Stimulated activated CD8-positive, alpha-beta memory T cell treated with anti-CD3 and anti-CD28 coated beads, Interleukin-4, amount 100 ng/mL, for 4 hours (primary cell): ENCODE measurements around the gene TNFRSF4.
"Not testable (repeated sequence)": the region's sequence is repeated elsewhere in the genome, so short reads cannot be mapped to it uniquely, and the experiment has no call there.

Source experiments
- DNase-seq, 2 donors: peaks; one replicate each; pipeline ENCODE4 v3.0.0-alpha.2; 2020; ENCODE audit warnings: low read depth in 2 of 2, low spot score in 1 of 2

The TNFRSF4 gene

DNA sequence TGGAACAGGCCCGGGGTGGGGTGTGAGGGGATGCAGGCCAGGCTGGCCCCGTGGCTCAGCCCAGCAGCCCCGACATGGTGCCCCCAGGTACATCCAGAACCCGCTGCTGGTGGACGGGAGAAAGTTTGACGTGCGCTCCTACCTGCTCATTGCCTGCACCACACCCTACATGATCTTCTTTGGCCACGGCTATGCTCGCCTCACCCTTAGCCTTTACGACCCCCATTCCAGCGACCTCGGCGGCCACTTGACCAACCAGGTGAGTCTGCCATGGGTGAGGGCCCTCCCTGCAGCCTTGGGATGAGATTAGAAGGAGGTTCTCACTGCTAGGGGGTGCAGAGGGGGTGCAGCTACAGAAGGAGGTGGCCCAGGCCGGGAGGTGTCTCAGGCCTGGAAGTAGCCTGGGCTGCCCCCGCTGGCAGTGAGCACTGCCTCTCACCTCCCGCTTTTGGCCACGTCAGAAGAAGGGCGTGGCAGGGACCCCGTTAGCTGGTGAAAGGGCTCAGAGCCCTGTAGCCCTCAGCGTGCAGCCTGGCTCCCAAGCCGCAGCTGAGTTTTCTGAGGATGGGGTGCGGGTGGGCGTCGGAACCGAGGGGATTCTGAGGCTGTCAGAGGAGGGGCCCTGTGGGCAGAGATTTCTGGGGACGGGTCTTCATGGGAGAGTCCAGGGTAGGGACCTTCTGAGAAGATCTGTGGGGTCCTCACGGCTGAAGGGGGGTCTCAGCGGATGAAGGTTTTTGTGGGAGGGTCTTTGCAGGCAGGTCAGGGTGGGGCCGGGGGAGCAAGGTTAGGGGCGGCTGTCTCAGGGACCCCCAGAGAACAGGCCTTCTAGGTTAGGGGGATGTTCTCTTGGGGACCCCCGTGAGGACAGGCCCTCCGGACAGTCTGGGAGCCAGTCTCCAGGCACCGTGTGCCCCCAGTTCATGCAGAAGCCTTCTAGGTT is 29.8 kb downstream of the TNFRSF4 start:
- DNase-seq, result no peak

DNA sequence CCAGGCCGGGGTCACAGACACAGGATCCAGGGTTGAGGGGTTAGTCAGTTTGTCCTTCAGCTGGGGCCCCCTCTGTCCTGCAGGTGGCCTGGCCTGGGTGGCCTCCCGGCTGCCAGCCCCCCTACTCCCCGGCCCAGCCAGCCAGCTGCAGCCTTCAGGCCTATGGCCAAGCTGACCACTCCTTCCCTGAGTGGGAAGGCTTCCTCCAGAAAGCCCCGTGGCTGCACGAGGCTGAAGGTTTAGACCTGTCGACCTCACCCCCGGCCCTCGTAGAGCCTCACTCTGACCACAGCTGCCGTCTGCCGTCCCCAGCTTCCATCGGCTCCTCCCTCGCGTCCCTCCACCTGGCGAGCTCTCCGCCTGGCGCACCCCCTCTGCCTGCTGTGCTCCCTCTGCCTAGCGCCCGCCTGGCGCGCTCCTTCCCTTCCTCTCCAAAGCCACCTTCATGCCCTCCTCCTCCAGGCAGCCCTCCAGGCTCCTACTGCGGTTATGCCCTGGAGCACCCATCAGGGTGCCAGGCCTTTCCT is 30.7 kb downstream of the TNFRSF4 start:
- DNase-seq, result no peak

DNA sequence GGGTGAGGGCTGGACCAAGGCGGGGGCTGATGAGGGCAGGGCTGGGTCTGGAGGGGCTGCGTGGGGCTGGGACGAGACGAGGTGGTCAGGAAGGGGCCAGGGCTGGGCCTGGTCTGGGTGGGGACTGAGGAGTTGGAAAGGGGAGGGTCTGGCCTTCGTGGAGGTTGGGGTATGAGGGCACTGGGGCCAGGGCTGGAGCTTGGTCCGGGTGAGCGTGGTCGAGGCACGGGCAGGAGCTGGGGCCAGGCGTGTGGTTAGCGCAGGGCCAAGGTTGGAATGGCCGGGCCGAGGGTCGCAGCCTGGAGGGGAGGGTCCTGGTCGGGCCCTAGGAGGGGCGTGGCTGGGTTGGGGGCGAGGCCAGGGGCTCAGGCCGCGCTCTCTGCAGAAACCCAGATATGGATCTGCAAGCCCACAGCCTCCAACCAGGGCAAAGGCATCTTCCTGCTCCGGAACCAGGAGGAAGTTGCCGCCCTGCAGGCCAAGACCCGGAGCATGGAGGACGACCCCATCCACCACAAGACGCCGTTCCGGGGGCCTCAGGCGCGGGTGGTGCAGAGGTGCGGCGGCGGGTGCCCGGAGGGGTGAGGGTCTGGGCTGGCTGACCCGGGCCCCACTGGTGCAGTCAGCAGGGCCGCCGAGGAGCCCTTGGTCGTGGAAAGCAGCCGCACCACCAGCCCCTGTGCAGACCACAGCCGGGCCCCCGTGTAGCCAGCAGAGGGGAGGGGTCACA is 31.3 kb downstream of the TNFRSF4 start:
- no peak for DNase-seq

DNA sequence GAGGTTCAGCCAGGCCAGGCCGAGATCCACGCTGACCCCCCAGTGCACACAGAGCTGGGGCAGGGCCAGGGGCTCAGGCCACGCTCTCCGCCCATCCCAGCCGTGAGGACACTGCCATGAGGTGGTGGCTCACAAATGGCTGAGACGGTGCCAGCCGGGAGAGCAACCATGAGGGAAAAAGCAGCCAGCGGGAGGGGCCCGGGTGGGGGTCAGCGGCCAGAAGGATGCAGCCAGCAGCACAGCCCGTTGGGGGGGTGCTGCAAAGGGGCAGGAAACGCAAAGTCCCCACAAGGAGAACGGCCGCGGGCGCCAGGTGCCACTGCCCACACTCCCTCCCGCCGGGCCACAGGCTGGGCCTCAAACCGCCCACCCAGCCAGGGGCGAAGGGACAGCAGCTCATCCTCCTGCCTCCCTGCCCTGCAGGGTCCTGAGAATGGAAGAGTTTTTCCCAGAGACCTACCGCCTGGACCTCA is 32.0 kb downstream of the TNFRSF4 start:
- DNase-seq, result no peak

DNA sequence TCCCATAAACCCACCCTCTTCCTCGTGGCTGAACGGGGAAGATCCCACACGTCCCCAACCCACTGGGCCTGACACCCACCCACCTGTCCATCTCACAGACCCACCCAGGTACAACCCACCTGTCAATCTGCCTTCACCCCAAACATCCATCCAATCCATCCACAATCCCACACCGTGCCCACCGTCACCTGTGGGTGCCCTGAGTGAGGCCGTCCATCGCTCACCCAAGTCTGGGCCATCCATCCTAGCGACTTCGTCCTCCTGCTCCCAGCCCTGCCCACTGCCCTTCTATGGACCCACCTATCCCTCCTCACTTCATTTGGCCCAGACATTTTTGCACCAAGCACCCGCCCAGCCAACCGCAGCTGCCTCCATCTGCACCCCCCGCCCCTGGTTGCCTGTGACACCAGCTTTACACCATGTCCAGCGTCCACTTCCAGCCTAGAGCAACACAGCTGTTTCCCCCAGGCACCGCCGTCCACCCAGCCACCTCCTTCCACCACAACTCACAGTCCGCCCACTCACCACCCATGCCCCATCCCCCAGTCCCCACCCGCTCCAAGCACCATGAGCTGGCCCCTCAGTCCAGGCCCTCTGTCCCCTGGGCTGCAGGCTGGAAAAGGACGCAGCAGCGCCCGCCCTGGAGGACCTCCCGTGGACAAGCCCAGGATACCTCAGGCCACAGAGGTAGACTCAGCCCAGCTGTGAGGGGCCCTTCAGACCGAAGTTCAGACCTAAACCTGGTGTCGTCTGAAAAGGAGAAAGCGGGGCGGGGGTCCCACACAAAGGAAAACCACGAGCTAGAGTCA is 32.6 kb downstream of the TNFRSF4 start:
- DNase-seq, result no peak

DNA sequence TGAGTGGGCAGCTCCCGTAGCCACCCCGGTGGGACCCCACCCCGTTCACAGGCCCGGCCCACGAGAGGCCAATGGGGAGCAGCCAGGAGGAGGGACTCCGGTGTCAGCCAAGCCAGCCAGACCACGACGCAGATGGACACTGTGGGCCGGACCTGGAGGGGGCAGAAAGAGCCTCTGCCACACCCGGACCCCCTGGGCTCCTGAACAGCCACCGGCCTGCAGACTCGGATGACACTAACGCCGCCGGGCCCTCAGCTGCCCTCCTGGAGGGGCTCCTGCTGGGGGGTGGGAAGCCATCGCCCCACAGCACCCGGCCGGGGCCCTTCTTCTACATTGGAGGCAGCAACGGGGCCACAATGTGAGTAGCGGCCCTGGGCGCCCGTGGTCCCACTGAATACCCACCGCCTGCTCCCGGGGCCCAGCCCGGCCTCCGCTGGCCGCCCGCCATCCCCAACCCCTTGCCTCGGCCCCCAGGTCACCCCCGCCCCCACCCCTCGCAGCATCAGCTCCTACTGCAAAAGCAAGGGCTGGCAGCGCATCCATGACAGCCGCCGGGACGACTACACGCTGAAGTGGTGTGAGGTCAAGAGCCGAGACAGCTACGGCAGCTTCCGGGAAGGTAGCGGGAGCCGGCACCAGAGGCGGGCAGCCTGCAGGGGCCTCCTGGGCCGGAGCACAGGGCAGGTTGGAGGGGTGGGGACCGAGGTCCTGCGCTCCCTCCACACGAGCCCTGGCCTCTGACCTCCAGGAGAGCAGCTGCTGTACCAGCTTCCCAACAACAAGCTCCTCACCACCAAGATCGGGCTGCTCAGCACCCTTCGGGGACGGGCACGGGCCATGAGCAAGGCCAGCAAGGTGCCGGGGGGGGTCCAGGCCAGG is 33.7 kb downstream of the TNFRSF4 start:
- no peak for DNase-seq

DNA sequence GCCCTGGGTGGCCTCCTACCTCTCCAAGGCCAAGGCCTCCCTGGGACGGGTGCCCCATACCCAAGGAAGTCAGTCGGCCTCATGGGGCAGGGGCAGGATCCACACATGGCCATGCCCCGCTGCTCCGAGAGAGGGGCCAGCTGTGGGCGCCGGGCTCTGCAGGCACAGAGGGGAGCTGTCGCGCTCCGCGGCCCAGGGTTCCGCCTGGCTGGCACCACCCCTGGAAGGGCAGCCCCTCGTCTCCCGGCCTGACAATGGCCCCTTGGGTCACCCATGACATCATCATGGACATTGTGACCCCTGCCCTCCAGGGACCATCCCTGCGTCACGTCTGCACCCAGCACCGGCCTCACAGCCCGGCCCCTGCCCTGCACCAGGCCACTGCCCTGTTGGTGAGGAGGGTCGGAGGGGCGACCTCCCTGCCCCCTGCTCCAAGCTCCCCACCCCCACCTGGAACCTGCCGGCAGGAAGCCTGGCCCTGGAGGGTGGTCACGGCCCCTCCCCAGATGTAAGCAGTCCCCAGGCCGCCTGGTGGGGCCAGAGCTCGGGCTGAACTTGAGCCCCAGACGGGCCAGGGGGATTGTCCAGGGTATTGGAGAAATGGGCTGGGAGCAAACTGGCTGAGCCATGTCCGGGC is 34.5 kb downstream of the TNFRSF4 start:
- no peak for DNase-seq

DNA sequence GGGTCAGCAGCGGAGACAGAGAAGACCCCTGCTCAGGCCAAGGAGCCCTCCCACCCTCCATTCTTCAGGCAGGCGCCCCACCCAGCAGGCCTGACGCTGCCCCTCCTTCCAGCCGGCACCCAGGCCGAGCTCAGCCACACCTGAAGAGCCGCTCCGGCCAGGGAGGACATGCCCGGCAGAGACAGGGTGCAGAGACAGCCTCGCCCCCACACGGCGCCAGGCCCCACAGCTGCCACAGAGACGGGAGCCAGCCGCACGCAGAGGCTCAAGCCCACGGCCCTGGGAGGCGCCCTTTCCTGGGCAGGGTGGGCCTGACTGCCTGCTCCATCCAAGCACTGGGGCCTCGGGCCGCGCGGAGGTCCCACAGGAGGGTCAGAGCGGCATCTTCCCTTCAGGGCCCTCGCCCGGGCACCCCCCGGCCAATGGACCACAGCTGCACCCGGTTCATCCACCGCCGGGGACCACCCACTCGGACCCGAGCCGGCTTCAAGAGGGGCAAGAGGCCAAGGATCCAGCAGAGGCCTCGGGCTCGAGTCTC is 35.1 kb downstream of the TNFRSF4 start:
- DNase-seq, result no peak

DNA sequence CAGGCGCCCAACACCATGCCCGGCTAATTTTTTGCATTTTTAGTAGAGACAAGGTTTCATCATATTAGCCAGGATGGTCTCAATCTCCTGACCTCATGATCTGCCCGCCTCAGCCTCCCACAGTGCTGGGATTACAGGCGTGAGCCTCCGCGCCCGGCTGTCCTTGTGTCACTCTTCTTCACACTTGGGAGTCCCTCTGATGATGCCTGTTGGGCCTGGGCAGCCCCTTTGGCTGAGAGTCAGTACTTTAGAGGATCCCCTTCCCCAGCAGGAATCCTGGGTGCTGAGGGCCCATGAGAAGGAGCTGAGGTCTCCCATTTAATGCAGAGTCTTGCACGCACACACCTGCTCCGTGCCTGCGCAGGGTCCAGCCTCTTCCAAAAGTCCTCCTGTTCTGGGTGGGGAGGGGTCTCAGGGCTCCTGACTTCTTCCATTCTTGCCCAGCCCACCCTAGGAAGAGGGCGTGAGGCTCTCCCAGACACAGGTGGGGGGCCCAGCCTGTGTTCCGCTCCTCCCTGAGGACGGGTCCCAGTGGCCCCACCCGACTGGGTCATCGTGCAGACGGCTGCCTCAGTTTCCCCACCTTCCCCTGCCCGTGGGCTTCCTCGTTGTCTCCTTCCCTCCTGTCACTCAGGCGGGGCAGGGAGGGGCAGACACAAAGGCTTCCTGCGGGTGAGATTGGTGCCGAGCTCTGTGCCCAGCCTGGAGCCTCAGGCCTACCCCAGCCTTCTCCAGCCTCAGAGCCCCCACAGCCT is 36.3 kb downstream of the TNFRSF4 start:
- no peak for DNase-seq

DNA sequence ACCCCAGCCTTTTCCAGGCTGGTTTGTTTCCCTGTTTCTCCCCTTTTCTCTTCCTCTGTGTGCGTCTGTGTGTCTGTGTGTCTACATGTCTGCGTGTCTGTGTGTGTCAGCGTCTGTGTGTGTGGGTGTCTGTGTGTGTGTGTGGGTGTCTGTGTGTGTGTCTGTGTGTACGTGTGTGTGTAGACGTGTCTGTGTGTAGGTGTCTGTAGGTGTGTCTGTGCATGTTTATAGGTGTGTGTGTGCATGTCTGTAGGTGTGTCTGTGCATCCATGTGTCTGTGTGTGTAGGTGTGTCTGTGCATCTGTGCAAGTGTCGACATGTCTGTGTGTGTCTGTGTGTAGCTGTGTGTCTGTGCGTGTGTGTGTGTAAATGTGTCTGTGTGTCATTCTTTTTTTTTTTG is 37.0 kb downstream of the TNFRSF4 start:
- DNase-seq, result no peak

DNA sequence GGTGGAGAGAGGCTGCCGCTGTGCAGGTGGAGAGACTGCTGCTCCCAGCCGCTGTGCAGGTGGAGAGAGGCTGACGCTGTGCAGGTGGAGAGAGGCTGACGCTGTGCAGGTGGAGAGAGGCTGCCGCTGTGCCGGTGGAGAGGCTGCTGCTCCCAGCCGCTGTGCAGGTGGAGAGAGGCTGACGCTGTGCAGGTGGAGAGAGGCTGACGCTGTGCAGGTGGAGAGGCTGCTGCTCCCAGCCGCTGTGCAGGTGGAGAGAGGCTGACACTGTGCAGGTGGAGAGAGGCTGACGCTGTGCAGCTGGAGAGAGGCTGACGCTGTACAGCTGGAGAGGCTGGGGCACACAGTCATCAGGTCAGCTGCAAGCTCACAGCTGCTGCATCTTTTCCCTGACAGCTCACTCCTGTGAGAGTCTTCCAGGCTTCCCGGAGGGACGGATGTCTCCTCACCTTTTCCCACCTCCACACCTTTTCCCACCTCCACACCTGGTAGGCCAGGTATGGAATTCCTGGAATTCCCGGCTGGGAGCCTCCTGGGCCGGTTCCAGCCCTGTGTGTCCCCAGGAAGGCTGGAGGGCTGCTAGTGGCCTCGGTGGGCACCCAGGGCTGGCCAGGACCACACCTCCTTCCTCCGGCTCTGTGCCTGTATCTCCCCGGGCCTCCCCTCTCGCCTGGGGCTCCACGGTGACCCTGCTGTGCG is 37.7 kb downstream of the TNFRSF4 start:
- DNase-seq, result not testable (repeated sequence)

DNA sequence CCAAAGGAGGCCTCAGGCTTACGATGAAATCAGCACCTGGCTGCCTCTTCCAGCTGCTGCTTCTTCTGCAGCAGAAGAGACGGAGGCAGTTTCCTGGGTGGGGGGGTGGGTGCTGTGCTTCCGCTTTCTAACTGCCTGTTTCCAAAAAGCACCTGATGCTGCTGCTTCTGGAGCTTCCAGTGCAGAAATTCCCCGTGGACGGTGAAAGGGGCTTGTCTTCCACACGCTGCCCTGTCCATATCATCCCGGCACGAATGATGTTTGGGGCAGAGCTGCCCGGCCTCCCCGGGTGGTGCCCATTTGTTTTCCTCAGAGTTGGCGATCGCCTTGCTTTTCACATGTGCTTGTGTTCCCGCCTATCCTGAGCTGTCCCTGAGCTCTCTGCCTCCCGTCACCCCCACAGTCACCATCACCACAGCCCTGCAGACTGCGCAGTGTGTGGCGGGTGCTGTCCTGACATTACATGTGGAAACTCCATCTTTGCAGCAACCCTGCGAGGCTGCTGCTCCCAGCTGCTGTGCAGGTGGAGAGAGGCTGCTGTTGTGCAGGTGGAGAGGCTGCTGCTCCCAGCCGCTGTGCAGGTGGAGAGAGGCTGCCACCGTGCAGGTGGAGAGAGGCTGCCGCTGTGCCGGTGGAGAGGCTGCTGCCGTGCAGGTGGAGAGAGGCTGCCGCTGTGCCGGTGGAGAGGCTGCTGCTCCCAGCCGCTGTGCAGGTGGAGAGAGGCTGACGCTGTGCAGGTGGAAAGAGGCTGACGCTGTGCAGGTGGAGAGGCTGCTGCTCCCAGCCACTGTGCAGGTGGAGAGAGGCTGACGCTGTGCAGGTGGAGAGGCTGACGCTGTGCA is 38.5 kb downstream of the TNFRSF4 start:
- no peak for DNase-seq

DNA sequence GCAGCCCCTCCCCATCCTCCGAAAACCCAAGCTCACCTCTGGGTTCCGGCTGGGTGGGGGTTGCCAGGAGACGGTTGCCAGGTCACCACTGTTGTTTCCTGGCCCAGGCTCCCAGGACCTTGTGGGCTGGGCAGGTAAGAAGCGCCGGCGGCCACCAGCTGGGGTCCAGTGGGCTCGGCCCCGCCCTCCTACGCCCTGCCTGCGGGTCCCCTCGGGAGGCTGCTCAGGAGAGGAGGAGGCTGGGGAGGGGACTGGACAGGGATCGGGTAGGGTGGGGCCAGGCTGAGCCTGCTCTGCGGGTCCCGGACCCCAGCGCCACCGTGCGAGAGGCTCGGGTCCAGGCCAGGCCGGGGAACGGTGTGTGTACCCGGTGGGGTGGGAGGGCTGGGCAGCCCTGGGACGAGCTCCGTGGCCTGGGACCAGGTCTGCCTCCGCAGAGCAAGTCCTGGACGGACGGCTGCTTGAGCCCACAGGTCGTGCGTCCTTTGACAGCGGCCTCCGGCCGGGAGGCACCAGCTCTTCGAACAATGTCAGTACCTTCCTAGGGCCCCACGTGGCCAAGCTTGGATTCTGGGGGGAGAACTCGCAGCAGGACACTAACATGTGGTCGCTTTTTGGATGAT is 40.0 kb downstream of the TNFRSF4 start, which contains the start of gene TTLL10:
TSS of gene TTLL10 (plus strand) at position 88 of the 623 bp plus-strand sequence. CDS start 5,336 bp downstream, outside the sequence.
- no peak for DNase-seq

DNA sequence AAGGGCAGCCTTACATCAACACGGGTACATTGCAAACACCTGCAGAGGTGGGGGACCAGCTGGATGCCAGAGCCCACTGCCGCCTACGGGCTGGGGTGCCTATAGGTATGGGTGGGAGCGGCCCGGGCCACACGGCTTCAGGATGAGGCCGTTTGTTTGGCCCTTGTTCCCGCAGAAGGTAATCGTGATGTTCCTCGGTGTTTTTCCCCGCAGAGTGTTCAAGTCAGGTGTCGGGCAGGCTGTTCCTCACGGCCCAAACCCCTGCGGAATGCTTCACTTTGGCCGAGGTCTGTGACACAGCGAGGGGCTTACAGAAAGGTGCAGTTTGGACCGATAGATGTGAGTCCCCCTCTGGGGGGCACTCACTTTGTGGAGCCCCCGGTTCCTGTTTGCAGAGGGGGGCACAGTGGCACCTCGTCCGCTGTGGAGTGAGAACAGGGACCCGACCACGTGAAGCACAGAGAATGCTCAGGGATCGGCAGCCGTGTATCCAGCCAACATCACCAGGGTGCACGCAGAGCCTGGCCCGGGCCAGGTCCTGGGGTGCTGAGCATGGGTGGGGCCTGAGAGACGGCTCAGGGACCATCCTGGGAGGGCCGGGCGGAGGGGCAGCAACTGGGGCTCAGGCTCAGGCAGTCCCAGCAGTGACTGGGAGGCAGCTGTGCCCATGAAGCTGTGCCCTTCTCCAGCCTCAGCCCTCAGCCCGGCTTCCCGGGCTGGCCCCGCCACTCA is 40.7 kb downstream of the TNFRSF4 start:
- DNase-seq, result no peak

DNA sequence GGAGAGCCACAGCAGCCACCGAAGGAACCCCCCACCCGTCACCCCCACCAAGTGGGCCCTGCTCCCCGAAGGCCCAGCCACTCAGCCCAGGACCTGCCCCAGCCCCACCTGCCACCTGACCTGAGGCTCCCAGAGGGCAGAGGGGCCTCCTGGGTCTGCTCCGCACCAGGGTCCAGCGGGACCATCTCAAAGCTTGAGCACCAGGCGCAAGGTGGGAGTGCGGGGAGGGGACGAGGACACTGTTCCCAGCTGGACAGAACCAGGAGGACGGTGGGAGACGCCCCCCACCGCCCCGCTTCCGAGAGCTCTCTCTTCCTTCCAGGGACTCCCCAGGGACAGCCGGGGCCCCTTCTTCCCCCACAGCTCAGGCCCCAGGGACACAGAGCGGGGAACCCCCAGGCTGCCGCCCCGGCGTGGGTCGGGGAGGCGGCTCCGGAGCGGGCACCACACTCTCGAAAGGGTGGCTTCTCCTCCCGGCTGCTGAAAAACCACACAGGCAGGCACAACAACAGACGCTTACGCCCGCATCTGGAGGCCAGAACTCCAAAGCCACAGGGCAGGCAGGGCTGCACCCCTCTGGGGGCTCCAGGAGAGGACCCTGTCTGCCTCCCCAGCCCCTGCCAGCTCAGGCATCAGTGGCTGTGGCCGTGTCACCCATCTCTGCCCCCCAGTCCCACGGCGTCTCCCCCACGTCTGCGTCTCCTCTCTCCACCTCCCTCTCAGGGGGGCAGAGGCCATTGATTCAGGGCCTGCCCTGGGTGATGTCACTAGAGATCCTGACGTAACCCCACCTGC is 42.2 kb downstream of the TNFRSF4 start:
- no peak for DNase-seq
